Immature natural killer cell (primary cell): ENCODE measurements around the gene CEP41. TPM values are rescaled to one million over a fixed set of nuclear protein-coding genes. Genes with fewer than 3 reads are reported as not detected.
A peak's percentile ranks its signal among the peaks of the same experiment; 100 is the strongest.
"Not testable (repeated sequence)": the region's sequence is repeated elsewhere in the genome, so short reads cannot be mapped to it uniquely, and the experiment has no call there.

Experiments used
- DNase-seq, 3 donors: peaks; one replicate each; pipeline ENCODE4 v3.0.0; 2022; ENCODE audit warnings: mixed read lengths in 1 of 3
- H3K27ac Mint-ChIP-seq, 6 donors: one replicate each; pipeline ENCODE4 v1.8.0; 2020; ENCODE audit warnings: mixed read lengths in 6 of 6, mild to moderate bottlenecking in 5 of 6, inconsistent platforms in 4 of 6, moderate library complexity in 3 of 6
- H3K27me3 Mint-ChIP-seq, 3 donors: one replicate each; pipeline ENCODE4 v1.8.0; 2020 to 2021; ENCODE audit warnings: low read depth in 3 of 3, mild to moderate bottlenecking in 3 of 3, mixed read lengths in 3 of 3, moderate library complexity in 3 of 3, inconsistent platforms in 1 of 3
- H3K36me3 Mint-ChIP-seq, 3 donors: one replicate each; pipeline ENCODE4 v1.8.0; 2020; ENCODE audit warnings: mixed read lengths in 3 of 3, inconsistent platforms in 2 of 3, mild to moderate bottlenecking in 2 of 3
- H3K4me1 Mint-ChIP-seq, 2 donors: one replicate each; pipeline ENCODE4 v1.8.0; 2020; ENCODE audit warnings: inconsistent platforms in 2 of 2, mild to moderate bottlenecking in 2 of 2, mixed read lengths in 2 of 2, moderate library complexity in 1 of 2
- H3K4me3 Mint-ChIP-seq, 5 donors: one replicate each; pipeline ENCODE4 v1.8.0; 2020; ENCODE audit warnings: mild to moderate bottlenecking in 5 of 5, mixed read lengths in 5 of 5, inconsistent platforms in 3 of 5, moderate library complexity in 3 of 5
- H3K9me3 Mint-ChIP-seq, 6 donors: one replicate each; pipeline ENCODE4 v1.8.0; 2020; ENCODE audit warnings: mild to moderate bottlenecking in 6 of 6, mixed read lengths in 6 of 6, inconsistent platforms in 4 of 6, moderate library complexity in 3 of 6
- polyA plus RNA-seq, 3 donors: library from polyadenylated mRNA; unstranded; fragments of 300-500 nt; fragmentation: Illumina TruSeq; gene quantifications; one replicate each; pipeline ENCODE4 v1.2.3, GENCODE V29; 2021

The CEP41 gene
- polyA plus RNA-seq, 3 donors from 2014 or later = 17.9 to 22.4 (median 20.8) TPM

DNA sequence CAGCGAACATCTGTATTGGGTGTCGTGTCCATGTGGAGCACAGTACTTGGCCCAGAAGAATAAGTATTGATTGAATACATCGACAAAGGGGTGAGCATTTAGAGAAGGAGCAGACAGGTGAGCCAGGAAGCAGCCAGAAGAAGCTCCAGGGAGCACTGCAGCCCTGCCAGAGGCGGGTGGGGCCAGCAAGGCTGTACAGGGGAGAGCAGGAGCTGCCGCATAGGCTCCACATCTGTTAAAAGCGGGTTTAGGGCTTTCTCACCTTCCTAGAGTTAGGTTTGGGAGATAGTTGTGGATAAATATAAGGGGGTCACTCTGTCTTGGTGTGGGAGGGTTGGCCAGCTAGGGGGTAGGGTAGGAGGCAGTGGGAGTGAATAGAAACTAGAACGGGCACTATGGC lies 61.8 kb downstream of the CEP41 start:
- H3K4me3 Mint-ChIP-seq = no peak overlapping the region
- no peak overlapping the region for H3K27ac Mint-ChIP-seq
- H3K36me3 Mint-ChIP-seq = peaks cover 0 to 5% (median 0%) of the 10 kb centered on the region in 3 donors
- peaks cover 0 to 1% of the 10 kb centered on the region in 2 donors for H3K4me1 Mint-ChIP-seq
- no peak for DNase-seq
- peaks cover 0 to 7% (median 0%) of the 10 kb centered on the region in 6 donors for H3K9me3 Mint-ChIP-seq
- H3K27me3 Mint-ChIP-seq = peaks cover 0 to 3% (median 2%) of the 10 kb centered on the region in 3 donors

DNA sequence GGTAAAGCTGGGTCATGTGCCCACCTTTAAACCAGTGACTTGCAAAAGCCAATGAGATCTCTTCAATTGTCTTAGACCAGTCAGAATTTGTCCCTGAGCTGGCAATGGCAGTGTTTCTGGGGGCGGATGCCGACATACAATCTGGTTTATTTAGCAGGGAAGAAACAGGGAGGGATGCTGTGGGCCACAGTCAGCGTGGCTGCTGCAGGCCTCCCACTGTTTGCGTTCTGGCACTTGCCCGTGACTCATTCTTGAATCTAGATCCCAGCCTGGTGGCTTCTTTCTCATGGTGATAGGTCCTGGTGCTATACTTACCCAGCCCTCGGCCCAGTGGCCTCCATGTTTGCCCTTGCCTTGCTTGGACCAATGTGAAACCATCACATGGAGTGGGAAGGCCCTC lies 63.6 kb downstream of the CEP41 start:
- H3K4me1 Mint-ChIP-seq = peaks cover 0 to 1% of the 10 kb centered on the region in 2 donors
- peaks cover 0 to 7% (median under 1%) of the 10 kb centered on the region in 6 donors for H3K9me3 Mint-ChIP-seq
- DNase-seq = no peak
- H3K27me3 Mint-ChIP-seq = peaks cover 0 to 3% (median 2%) of the 10 kb centered on the region in 3 donors
- H3K36me3 Mint-ChIP-seq = peaks cover 0 to 5% (median 0%) of the 10 kb centered on the region in 3 donors
- H3K4me3 Mint-ChIP-seq = no peak overlapping the region
- H3K27ac Mint-ChIP-seq = no peak overlapping the region

DNA sequence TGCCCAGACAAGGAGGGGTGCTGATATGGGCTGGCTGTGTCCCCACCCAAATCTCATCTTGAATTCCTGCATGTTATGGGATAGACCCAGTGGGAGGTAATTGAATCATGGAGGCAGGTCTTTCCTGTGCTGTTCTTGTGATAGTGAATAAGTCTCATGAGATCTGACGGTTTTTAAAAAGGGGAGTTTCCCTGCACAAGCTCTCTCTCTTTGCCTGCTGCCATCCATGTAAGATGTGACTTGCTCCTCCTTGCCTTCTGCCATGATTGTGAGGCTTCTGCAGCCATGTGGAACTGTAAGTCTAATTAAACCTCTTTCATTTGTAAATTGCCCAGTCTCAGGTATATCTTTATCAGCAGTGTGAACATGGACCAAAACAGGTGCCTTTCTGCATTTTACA lies 64.4 kb downstream of the CEP41 start:
- H3K27ac Mint-ChIP-seq = peak overlapping the region in 1 of 6 donors; percentile 55
- not testable (repeated sequence) for H3K4me1 Mint-ChIP-seq, DNase-seq, H3K27me3 Mint-ChIP-seq, H3K9me3 Mint-ChIP-seq, H3K36me3 Mint-ChIP-seq, H3K4me3 Mint-ChIP-seq

DNA sequence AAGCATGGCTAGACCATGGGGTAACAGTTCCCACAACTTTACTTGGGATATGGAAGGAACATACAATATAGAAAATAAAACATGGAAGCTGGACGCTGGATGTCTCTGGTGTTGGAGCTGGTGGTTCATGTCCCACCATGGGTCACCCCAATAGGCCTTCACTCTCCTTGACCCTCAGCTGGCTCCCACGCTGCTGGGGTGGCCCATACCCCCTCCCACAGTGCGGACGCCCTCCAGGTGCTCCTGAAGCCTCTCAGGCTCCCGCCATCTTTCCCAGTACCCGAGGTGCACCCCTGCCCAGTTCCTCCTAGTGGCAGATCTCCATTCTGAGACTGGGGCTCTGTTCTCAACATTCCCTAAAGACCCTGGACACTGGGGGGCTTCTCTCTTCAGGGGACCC lies 66.3 kb downstream of the CEP41 start:
- Mint-ChIP-seq H3K4me1 (peaks cover 0 to under 1% of the 10 kb centered on the region in 2 donors), H3K27ac (no peak overlapping the region), H3K36me3 (peaks cover 0 to 9% (median 0%) of the 10 kb centered on the region in 3 donors), H3K27me3 (peaks cover 0 to 3% (median 2%) of the 10 kb centered on the region in 3 donors), H3K4me3 (no peak overlapping the region), H3K9me3 (peaks cover 0 to 7% (median under 1%) of the 10 kb centered on the region in 6 donors)
- DNase-seq = no peak

DNA sequence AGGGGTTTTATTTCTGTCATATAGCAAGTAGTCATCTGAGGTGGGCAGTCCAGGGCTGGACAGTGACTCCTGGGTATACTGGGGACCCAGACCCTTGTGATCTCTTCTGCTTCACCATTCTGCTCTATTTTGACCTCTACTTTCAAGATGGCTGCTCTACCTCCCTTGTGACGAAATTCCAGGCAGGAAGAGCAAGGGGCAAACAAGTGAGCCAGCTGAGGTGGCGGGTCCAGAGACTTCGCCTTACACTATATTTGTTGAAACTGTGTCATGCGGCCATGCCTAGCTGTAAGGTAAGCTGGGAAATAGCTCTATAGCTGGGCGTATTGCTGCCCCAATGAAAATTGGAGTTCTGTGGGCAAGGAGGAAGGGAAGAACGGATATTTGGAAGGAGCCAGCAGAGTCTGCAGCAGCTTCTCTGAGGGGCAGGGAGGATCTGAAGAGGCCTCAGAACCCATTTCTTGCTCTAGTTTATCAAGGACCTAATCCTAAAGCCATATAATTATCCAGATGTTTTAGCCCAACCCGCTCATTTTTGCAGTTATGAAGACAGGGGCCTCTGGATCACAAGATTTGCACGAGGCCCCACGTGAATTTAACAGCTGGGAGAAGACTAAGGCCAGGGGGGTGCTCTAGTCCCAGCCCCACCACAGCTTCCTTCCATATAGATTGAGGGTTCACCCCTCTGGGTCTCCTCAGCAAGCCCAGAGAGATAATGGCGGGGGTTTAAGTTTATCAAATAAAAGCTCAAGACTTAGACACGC lies 68.2 kb downstream of the CEP41 start:
- Mint-ChIP-seq H3K9me3 (peaks cover 0 to 7% (median under 1%) of the 10 kb centered on the region in 6 donors), H3K36me3 (peaks cover 0 to 9% (median 0%) of the 10 kb centered on the region in 3 donors), H3K4me1 (peaks cover 0 to 4% of the 10 kb centered on the region in 2 donors), H3K27me3 (peaks cover 0 to 3% (median 0%) of the 10 kb centered on the region in 3 donors), H3K27ac (no peak overlapping the region), H3K4me3 (no peak overlapping the region)
- DNase-seq = no peak

DNA sequence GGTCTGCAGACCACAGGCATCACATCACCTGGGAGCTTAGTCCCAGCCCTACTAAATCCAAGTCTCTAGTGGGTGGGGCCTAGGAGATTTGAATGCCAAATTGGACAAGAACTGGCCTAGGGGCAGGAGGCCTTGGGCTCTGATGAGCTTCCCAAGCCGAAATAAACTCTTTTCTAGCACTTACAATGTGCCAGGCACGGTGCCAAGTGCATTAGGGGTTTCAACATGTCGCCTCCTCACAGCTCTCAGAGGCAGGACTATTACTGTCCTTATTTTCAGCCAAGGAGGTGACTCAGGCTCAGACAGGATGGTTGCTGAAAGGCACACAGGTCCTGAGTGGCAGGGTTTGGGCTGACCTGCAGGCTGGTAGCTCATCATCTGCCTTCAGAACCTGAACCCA lies 69.8 kb downstream of the CEP41 start:
- no peak for DNase-seq
- H3K4me1 Mint-ChIP-seq = peaks cover 0 to 4% of the 10 kb centered on the region in 2 donors
- H3K9me3 Mint-ChIP-seq = peaks cover 0 to 1% (median 0%) of the 10 kb centered on the region in 6 donors
- H3K36me3 Mint-ChIP-seq = peaks cover 0 to 6% (median 0%) of the 10 kb centered on the region in 3 donors
- peaks cover 0 to 3% (median 0%) of the 10 kb centered on the region in 3 donors for H3K27me3 Mint-ChIP-seq
- no peak overlapping the region for H3K27ac Mint-ChIP-seq
- no peak overlapping the region for H3K4me3 Mint-ChIP-seq

DNA sequence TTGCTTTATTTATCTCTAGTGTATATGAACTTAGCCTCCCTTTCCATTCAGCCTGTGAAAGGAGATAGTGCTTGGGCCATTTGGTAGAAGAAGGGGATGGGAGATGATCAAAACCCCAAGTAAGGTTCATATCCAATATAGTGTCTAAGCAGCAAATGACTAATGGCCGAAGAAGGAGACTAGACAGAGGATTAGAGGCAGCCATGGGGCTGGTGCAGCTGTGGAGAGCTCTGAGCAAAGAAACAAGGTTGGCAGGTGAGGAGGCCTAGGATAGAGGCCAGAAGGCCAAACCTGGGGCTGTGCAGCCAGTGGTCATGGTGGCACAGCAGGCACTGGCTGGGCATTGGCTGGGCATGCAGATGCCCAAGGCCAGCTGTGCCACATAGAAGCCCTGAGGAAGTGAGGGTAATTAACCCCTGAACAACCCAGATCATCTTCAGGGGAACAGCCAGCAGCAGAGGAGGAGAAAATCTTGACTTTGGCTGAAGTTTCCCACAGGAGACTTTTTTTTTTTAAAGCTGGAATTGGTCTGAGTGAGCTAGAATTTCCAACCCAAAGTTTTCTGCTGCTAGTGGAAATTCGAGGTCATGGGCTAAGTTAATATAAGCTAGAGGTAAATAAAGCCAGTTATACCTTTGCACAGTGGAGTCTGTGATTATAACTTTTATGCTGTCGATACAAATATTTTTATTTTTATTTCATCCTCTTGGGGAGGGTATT lies 70.8 kb downstream of the CEP41 start:
- DNase-seq = no peak
- Mint-ChIP-seq H3K4me1 (peaks cover 0 to 4% of the 10 kb centered on the region in 2 donors), H3K27me3 (peaks cover 0 to 2% (median 0%) of the 10 kb centered on the region in 3 donors), H3K27ac (no peak overlapping the region), H3K4me3 (no peak overlapping the region), H3K36me3 (peaks cover 0 to 4% (median 0%) of the 10 kb centered on the region in 3 donors), H3K9me3 (peaks cover 0 to 1% (median 0%) of the 10 kb centered on the region in 6 donors)

DNA sequence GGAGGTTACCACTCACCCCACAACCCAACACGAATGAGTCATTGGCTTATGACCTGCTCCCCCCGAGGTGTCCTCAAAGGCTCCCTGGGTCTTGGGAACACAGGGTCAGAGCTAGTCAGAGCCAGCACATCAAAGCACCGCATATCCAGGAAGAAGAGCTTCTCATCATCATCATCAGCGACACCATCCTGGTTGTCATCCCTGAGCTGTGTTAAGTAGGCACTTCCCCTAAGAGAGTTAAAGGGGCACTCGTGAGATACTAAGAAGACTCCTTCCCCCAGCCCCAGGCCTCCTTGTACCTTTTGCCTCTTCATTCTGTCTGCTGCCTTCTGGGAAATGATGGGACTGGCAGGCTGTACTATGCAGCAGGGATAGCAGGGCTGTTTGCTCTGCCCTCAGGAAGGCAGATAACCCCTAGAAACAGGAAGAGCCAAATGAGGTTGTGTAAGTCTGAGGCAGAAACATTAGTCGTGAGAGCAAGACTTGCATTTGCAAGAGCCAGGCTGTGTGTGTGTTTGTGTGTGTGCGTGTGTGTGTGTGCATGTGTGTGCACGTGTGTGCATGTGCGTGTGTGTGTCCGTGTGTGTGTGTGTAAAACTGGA lies 71.6 kb downstream of the CEP41 start:
- Mint-ChIP-seq H3K27ac (peak overlapping the region in 2 of 6 donors; percentile 11 to 12), H3K36me3 (peaks cover 0 to 4% (median 0%) of the 10 kb centered on the region in 3 donors), H3K4me3 (no peak overlapping the region), H3K27me3 (peaks cover 0 to 2% (median 0%) of the 10 kb centered on the region in 3 donors), H3K9me3 (peaks cover 0 to 1% (median 0%) of the 10 kb centered on the region in 6 donors), H3K4me1 (peaks cover 0 to 4% of the 10 kb centered on the region in 2 donors)
- DNase-seq = no peak

DNA sequence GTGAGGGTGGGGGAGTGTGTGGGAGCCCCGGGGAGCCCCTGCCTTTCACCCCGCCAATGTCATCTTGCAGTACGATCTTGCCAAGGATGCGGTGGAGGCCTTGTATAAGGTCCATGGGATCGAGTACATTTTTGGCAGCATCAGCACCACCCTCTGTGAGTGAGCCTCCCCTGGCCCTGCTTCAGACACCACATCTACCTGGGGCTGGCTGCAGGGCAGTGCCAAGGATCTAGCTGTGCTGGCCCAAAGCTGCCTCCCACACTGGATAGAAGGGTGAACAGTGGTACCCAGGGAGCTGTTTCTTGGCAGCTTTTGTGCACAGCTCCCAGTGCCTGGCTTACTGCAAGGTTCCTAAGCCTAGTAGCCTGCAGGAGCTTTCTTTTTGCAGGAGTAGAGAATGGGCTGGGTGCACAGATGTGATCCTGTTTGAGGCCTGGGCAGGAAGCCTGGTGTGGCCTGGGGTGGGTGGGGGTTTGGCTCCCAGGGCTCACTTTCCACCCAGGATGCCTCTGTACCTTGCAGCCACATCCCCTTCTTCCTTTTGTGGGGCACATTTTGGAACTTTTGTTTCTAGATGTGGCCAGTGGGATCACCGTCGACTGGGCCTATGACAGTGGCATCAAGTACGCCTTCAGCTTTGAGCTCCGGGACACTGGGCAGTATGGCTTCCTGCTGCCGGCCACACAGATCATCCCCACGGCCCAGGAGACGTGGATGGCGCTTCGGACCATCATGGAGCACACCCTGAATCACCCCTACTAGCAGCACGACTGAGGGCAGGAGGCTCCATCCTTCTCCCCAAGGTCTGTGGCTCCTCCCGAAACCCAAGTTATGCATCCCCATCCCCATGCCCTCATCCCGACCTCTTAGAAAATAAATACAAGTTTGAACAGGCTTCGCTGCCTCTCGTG lies 72.7 kb downstream of the CEP41 start:
- H3K27ac Mint-ChIP-seq = no peak overlapping the region

DNA sequence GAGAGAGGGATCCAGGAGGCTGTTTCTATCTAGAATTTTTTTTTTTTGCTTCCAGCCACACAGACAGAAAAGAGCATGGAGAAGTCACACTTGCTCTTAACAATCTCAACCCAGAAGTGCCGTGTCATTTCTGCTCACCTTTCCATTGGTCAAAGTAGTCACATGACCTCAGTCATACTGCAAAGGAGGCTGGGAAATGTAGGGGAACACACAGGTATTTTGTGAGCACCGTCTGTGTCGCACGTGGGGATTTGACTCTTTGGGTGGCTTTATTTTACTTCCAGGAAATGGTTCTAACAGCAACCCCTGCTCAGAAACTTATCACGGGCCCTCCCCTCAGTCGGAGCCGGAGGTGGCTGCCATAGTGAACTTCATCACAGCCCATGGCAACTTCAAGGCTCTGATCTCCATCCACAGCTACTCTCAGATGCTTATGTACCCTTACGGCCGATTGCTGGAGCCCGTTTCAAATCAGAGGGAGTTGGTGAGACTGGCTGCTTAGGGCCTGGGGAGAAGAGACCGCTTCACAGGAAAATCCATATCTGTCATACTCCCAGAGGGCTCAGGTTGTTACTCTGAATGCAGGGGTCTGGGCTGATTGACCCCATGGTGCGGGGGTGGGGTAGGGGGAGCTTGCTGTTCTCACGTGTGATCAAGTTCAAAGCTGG lies 73.6 kb downstream of the CEP41 start:
- Mint-ChIP-seq H3K4me3 (no peak overlapping the region), H3K4me1 (peaks cover 0 to 4% of the 10 kb centered on the region in 2 donors), H3K36me3 (peaks cover 0 to 4% (median 0%) of the 10 kb centered on the region in 3 donors), H3K27ac (no peak overlapping the region), H3K9me3 (no peaks in the 10 kb centered on the region), H3K27me3 (peaks cover 0 to 2% (median 0%) of the 10 kb centered on the region in 3 donors)
- no peak for DNase-seq

More for the DNA sequence above, 72.7 kb downstream of the CEP41 start:
- Mint-ChIP-seq H3K9me3 (peaks cover 0 to 1% (median 0%) of the 10 kb centered on the region in 6 donors), H3K36me3 (peaks cover 0 to 4% (median 0%) of the 10 kb centered on the region in 3 donors), H3K4me3 (no peak overlapping the region), H3K4me1 (peaks cover 0 to 4% of the 10 kb centered on the region in 2 donors), H3K27me3 (peaks cover 0 to 2% (median 0%) of the 10 kb centered on the region in 3 donors)
- DNase-seq = no peak

DNA sequence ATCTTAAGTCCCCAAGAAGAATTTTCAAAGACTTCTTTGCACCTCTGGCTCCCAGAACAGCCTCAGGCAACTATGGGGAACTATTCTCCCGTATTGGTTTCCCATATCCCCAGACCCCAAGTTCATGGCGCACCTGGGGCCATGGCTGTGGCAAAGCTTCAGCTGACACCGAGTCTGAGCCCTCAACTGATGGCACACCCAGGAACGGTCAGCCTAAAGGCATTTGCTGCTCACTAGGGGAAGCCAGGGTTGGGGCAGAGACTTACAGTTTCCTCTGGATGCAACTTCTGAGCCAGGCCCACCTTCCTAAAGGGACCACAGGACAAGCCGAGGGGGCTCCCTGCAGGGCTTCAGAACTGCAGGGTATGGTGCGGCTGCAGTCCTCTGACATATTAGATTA lies 74.3 kb downstream of the CEP41 start:
- Mint-ChIP-seq H3K36me3 (no peaks in the 10 kb centered on the region), H3K4me3 (no peak overlapping the region), H3K9me3 (no peaks in the 10 kb centered on the region), H3K4me1 (peaks cover 0 to 4% of the 10 kb centered on the region in 2 donors), H3K27ac (no peak overlapping the region), H3K27me3 (peaks cover 0 to 2% (median 1%) of the 10 kb centered on the region in 3 donors)
- DNase-seq = no peak
